HG02610 (cell line): ENCODE measurements around the gene AGBL1.

Source experiments
- ATAC-seq: cut with Tn5 transposase; IDR thresholded peaks from one replicate; pipeline ENCODE4 v1.9.1; 2021; ENCODE audit warnings: mild to moderate bottlenecking, moderate library complexity; ENCODE audit not compliant: unreplicated experiment

The AGBL1 gene

GRCh38 chr15:86316726-86317383 lies 237.2 kb downstream of the AGBL1 start:
- ATAC-seq, result no peak

GRCh38 chr15:86317384-86317740 lies 237.7 kb downstream of the AGBL1 start:
- no peak for ATAC-seq

- no peak for ATAC-seq
Measured at GRCh38 chr15:86322629-86323028, 243.0 kb downstream of the AGBL1 start.

- ATAC-seq, result no peak
Measured at GRCh38 chr15:86327230-86327865, 247.7 kb downstream of the AGBL1 start.

GRCh38 chr15:86328658-86329057 lies 249.0 kb downstream of the AGBL1 start:
- no peak for ATAC-seq

GRCh38 chr15:86329311-86330013 lies 249.8 kb downstream of the AGBL1 start:
- no peak for ATAC-seq

GRCh38 chr15:86333819-86334218 lies 254.1 kb downstream of the AGBL1 start:
- no peak for ATAC-seq

GRCh38 chr15:86336051-86336788 lies 256.5 kb downstream of the AGBL1 start:
- no peak for ATAC-seq

GRCh38 chr15:86337071-86337470 lies 257.4 kb downstream of the AGBL1 start:
- no peak for ATAC-seq

GRCh38 chr15:86347245-86347644 lies 267.6 kb downstream of the AGBL1 start:
- no peak for ATAC-seq

GRCh38 chr15:86349565-86349964 lies 269.9 kb downstream of the AGBL1 start:
- no peak for ATAC-seq

- ATAC-seq, result no peak
Measured at GRCh38 chr15:86353213-86353612, 273.5 kb downstream of the AGBL1 start.

- ATAC-seq, result no peak
Measured at GRCh38 chr15:86355361-86355760, 275.7 kb downstream of the AGBL1 start.

- no peak for ATAC-seq
Measured at GRCh38 chr15:86355801-86356200, 276.1 kb downstream of the AGBL1 start.

GRCh38 chr15:86362555-86362954 lies 282.9 kb downstream of the AGBL1 start:
- no peak for ATAC-seq

- no peak for ATAC-seq
Measured at GRCh38 chr15:86373147-86373546, 293.5 kb downstream of the AGBL1 start.

- no peak for ATAC-seq
Measured at GRCh38 chr15:86375733-86376280, 296.1 kb downstream of the AGBL1 start.

- ATAC-seq, result no peak
Measured at GRCh38 chr15:86377914-86378313, 298.2 kb downstream of the AGBL1 start.

- ATAC-seq, result no peak
Measured at GRCh38 chr15:86382341-86382740, 302.7 kb downstream of the AGBL1 start.

- ATAC-seq, result no peak
Measured at GRCh38 chr15:86383611-86384010, 303.9 kb downstream of the AGBL1 start.

GRCh38 chr15:86384186-86384585 lies 304.5 kb downstream of the AGBL1 start:
- ATAC-seq, result no peak
